Mesothelial cell of epicardium (in vitro differentiated cells): ENCODE measurements around the gene BAHCC1. TPM values are rescaled to one million over a fixed set of nuclear protein-coding genes. Genes with fewer than 3 reads are reported as not detected.

ENCODE experiments used
- DNase-seq, 2 experiments: peaks; one replicate each; pipeline ENCODE4 v3.0.0; 2021; ENCODE audit warnings: low spot score in 2 of 2; ENCODE audit not compliant: unreplicated experiment in 2 of 2
- H3K27ac Mint-ChIP-seq: 2 replicates; pipeline ENCODE4 v1.8.0; 2021; ENCODE audit warnings: mixed read lengths
- H3K27me3 Mint-ChIP-seq: 2 replicates; pipeline ENCODE4 v1.8.0; 2021; ENCODE audit warnings: low read depth, mixed read lengths
- H3K36me3 Mint-ChIP-seq: 2 replicates; pipeline ENCODE4 v1.8.0; 2021; ENCODE audit warnings: mixed read lengths
- H3K4me1 Mint-ChIP-seq: 2 replicates; pipeline ENCODE4 v1.8.0; 2021; ENCODE audit warnings: mixed read lengths
- H3K4me3 Mint-ChIP-seq: 2 replicates; pipeline ENCODE4 v1.8.0; 2021; ENCODE audit warnings: mild to moderate bottlenecking, moderate library complexity, mixed read lengths
- H3K9me3 Mint-ChIP-seq: 2 replicates; pipeline ENCODE4 v1.8.0; 2021; ENCODE audit warnings: mixed read lengths
- total RNA-seq: library from RNA; stranded (reverse); gene quantifications from 3 replicates; pipeline ENCODE4 v1.2.1, GENCODE V29; 2021
- TF ChIP-seq, protein P1 (sequence below): fragments of 200-600 bp; sonication (generic); IDR thresholded peaks from one replicate; pipeline ENCODE4 v1.5.0; 2021; ENCODE audit warnings: antibody characterized with exemption; ENCODE audit not compliant: unreplicated experiment

BAHCC1 gene
- total RNA-seq, 1 donor from 2014 or later: 34.9 TPM

GRCh38 chr17:81492706-81493105 is 97.4 kb downstream of the BAHCC1 start:
- TF ChIP-seq, protein P1, sequence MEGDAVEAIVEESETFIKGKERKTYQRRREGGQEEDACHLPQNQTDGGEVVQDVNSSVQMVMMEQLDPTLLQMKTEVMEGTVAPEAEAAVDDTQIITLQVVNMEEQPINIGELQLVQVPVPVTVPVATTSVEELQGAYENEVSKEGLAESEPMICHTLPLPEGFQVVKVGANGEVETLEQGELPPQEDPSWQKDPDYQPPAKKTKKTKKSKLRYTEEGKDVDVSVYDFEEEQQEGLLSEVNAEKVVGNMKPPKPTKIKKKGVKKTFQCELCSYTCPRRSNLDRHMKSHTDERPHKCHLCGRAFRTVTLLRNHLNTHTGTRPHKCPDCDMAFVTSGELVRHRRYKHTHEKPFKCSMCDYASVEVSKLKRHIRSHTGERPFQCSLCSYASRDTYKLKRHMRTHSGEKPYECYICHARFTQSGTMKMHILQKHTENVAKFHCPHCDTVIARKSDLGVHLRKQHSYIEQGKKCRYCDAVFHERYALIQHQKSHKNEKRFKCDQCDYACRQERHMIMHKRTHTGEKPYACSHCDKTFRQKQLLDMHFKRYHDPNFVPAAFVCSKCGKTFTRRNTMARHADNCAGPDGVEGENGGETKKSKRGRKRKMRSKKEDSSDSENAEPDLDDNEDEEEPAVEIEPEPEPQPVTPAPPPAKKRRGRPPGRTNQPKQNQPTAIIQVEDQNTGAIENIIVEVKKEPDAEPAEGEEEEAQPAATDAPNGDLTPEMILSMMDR: no peak

DNA sequence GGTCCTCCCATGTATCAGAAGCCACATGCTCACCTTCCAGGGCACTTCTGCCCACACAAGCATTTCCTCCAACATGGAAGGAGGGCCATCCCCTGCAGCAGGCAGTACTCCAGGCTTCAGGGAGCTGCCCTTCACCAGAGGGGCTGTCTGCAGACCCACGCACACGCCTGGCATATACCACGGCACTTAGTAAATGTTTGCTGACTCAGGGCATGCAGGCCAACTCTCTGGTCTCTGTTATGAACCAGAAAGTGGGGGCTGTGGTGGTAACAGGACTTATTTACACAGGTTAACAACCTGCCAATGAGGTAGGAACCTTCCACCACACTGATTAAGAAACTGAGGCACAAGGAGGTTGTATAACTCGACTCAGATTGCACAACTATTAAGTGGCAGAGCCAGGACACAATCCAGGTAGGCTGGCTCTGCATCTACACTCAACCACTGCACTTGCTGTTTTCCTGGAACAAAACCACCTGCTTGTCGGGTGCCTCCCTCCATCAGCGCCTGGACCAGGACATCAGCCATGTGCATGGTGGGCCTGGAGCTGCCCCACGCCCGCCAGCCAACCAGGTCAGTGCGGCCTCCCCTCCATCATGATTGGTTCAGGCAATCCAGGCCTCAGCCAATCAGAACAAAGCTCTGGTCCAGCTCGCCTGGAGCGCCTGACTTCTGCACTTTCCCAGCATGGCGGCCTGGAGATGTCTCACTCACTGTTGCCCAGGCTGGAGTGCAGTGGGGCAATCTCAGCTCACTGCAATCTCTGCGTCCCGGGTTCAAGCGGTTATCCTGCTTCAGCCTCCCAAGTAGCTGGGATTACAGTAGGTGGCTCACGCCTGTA is 98.2 kb downstream of the BAHCC1 start:
- no peaks in the 10 kb centered on the region for H3K36me3 Mint-ChIP-seq
- H3K27me3 Mint-ChIP-seq: peaks cover 29% of the 10 kb centered on the region
- no peak overlapping the region for H3K4me3 Mint-ChIP-seq
- H3K9me3 Mint-ChIP-seq: no peaks in the 10 kb centered on the region
- peaks cover 13% of the 10 kb centered on the region for H3K4me1 Mint-ChIP-seq
- DNase-seq: no peak
- no peak overlapping the region for H3K27ac Mint-ChIP-seq
- TF ChIP-seq, protein P1: no peak

More at GRCh38 chr17:81492706-81493105, 97.4 kb downstream of the BAHCC1 start:
- Mint-ChIP-seq H3K4me3 (no peak overlapping the region), H3K9me3 (no peaks in the 10 kb centered on the region), H3K4me1 (peaks cover 13% of the 10 kb centered on the region), H3K36me3 (no peaks in the 10 kb centered on the region), H3K27ac (no peak overlapping the region), H3K27me3 (peaks cover 29% of the 10 kb centered on the region)
- DNase-seq: no peak

GRCh38 chr17:81494626-81495377 is 99.5 kb downstream of the BAHCC1 start:
- Mint-ChIP-seq H3K4me3 (no peak overlapping the region), H3K9me3 (no peaks in the 10 kb centered on the region), H3K36me3 (no peaks in the 10 kb centered on the region), H3K27me3 (peaks cover 26% of the 10 kb centered on the region), H3K27ac (no peak overlapping the region), H3K4me1 (peaks cover 8% of the 10 kb centered on the region)
- TF ChIP-seq, protein P1: no peak
- no peak for DNase-seq

DNA sequence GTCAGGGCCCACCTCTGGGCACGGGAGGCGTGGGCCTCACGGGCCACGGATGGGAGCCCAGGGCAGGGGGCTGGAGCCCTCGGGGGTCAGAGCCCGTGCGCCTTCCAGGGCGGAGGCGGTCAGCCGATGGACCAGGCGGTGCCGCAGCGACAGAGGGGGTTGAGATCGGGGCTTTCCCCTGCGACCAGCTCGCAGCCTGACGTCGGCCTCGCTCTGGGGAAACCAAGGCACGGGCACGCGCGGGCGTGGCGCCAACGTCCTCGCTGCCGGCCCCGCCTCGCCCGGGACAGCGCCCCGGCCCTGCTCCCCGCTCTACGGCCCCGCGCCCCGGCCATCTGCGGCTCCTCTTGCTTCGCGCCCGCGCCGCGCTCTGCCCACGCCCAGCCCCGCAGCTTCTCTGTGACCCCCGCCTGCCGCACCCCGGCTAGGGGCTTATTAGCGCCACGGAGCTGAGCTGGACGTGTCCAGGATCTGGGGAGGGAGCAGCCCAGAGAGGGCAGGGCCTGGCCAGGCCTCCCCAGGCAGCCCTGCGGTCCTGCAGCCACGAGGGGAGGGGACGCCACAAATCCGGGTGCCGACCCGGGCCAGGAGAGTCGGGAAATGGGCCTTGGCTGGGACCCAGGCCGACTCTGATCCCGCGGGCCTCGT is 103.8 kb downstream of the BAHCC1 start:
- H3K27ac Mint-ChIP-seq: no peak overlapping the region
- no peak for DNase-seq
- TF ChIP-seq, protein P1: no peak
- H3K4me3 Mint-ChIP-seq: no peak overlapping the region
- peaks cover 8% of the 10 kb centered on the region for H3K27me3 Mint-ChIP-seq
- no peaks in the 10 kb centered on the region for H3K9me3 Mint-ChIP-seq
- no peaks in the 10 kb centered on the region for H3K36me3 Mint-ChIP-seq
- H3K4me1 Mint-ChIP-seq: peaks cover 6% of the 10 kb centered on the region

- no peak overlapping the region for H3K4me3 Mint-ChIP-seq
- H3K27me3 Mint-ChIP-seq: peaks cover 3% of the 10 kb centered on the region
- no peak for DNase-seq
- no peak overlapping the region for H3K27ac Mint-ChIP-seq
- no peaks in the 10 kb centered on the region for H3K36me3 Mint-ChIP-seq
- no peaks in the 10 kb centered on the region for H3K9me3 Mint-ChIP-seq
- TF ChIP-seq, protein P1: no peak
- H3K4me1 Mint-ChIP-seq: peaks cover 6% of the 10 kb centered on the region
Observed at GRCh38 chr17:81499601-81499970, 104.3 kb downstream of the BAHCC1 start.
